Tibial artery (tissue), 4 donors: ENCODE results near the gene P2RX1.
"Not testable (repeated sequence)": the region's sequence is repeated elsewhere in the genome, so short reads cannot be mapped to it uniquely, and the experiment has no call there.

Experiments
- DNase-seq, 2 donors: peaks; one replicate each; pipeline ENCODE4 v3.0.0-alpha.2; 2019
- H3K27ac ChIP-seq, 2 donors: fragments of 200-600 bp; sonication (generic) in 1 of 2; 1 replicate in 1 of 2; 2 replicates in 1 of 2; pipeline ENCODE4 v1.5.1; 2018 to 2019; ENCODE audit warnings: mild to moderate bottlenecking in 1 of 2
- H3K27me3 ChIP-seq, 2 donors: fragments of 200-600 bp; sonication (generic) in 1 of 2; one replicate each; pipeline versions ENCODE4 v1.5.1 to v1.6.0; 2016 to 2019
- H3K36me3 ChIP-seq, 3 donors: fragments of 200-600 bp; sonication (generic) in 2 of 3; one replicate each; pipeline ENCODE4 v1.5.1; 2016 to 2019; ENCODE audit warnings: mild to moderate bottlenecking in 2 of 3
- H3K4me1 ChIP-seq, 4 donors: fragments of 200-600 bp; sonication (generic) in 2 of 4; 1 replicate in 3 of 4; 2 replicates in 1 of 4; pipeline ENCODE4 v1.5.1; 2016 to 2019
- H3K4me3 ChIP-seq, 2 donors: fragments of 200-600 bp; sonication (generic) in 1 of 2; 1 replicate in 1 of 2; 2 replicates in 1 of 2; pipeline ENCODE4 v1.5.1; 2018 to 2019; ENCODE audit warnings: mild to moderate bottlenecking in 2 of 2
- H3K9me3 ChIP-seq, 3 donors: fragments of 200-600 bp; sonication (generic) in 1 of 3; one replicate each; pipeline ENCODE4 v1.5.1; 2016 to 2019
- intact Hi-C: fragments of 100-400 bp; cut with DNase I; formaldehyde crosslinking; loops from one replicate; pipeline ENCODE4 v1.15.0; 2023; ENCODE audit warnings: low total_unique reads
- TF ChIP-seq, protein P1 (sequence below), 2 experiments: fragments of 200-600 bp in 1 of 2; fragments of 450-650 bp in 1 of 2; IDR thresholded peaks; one replicate each; pipeline ENCODE4 v1.5.1; 2017 to 2019; ENCODE audit warnings: antibody characterized with exemption in 2 of 2, mild to moderate bottlenecking in 1 of 2, moderate library complexity in 1 of 2

Gene P2RX1

DNA sequence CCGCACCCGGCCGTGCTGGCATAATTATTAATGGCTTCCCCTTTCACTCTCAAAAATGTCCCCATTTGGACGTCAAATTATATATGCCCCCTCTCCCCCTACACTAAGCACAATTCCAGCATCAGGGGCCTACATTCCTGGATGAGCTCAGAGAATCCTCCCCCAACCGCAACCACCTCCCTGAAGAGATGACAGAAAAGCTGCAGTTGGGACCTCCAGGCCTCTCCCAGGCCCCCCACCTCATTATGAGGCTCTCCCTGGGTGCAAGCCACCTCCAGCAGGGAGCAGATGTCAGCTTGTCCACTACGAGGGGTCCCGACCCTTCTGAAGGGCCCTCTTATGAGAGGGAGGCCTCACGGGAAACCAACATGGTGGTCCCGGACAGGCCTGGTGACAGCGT, 51.7 kb downstream of the P2RX1 start:
- H3K36me3 ChIP-seq: peaks cover 11 to 64% (median 29%) of the 10 kb centered on the region in 3 donors
- H3K4me1 ChIP-seq: peaks cover 0 to 12% (median 7%) of the 10 kb centered on the region in 4 donors
- TF ChIP-seq, protein P1, sequence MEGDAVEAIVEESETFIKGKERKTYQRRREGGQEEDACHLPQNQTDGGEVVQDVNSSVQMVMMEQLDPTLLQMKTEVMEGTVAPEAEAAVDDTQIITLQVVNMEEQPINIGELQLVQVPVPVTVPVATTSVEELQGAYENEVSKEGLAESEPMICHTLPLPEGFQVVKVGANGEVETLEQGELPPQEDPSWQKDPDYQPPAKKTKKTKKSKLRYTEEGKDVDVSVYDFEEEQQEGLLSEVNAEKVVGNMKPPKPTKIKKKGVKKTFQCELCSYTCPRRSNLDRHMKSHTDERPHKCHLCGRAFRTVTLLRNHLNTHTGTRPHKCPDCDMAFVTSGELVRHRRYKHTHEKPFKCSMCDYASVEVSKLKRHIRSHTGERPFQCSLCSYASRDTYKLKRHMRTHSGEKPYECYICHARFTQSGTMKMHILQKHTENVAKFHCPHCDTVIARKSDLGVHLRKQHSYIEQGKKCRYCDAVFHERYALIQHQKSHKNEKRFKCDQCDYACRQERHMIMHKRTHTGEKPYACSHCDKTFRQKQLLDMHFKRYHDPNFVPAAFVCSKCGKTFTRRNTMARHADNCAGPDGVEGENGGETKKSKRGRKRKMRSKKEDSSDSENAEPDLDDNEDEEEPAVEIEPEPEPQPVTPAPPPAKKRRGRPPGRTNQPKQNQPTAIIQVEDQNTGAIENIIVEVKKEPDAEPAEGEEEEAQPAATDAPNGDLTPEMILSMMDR (IDR thresholded peaks at IDR 0.05): no peak
- H3K27ac ChIP-seq: peak overlapping the region; percentile 13 to 44
- H3K9me3 ChIP-seq: no peaks in the 10 kb centered on the region
- intact Hi-C loops: loop anchor here (5.0 kb wide), 1 partner anchor 143 kb away; no protein-coding TSS in a partner anchor
- no peaks in the 10 kb centered on the region for H3K27me3 ChIP-seq
- no peak overlapping the region for H3K4me3 ChIP-seq
- no peak for DNase-seq

DNA sequence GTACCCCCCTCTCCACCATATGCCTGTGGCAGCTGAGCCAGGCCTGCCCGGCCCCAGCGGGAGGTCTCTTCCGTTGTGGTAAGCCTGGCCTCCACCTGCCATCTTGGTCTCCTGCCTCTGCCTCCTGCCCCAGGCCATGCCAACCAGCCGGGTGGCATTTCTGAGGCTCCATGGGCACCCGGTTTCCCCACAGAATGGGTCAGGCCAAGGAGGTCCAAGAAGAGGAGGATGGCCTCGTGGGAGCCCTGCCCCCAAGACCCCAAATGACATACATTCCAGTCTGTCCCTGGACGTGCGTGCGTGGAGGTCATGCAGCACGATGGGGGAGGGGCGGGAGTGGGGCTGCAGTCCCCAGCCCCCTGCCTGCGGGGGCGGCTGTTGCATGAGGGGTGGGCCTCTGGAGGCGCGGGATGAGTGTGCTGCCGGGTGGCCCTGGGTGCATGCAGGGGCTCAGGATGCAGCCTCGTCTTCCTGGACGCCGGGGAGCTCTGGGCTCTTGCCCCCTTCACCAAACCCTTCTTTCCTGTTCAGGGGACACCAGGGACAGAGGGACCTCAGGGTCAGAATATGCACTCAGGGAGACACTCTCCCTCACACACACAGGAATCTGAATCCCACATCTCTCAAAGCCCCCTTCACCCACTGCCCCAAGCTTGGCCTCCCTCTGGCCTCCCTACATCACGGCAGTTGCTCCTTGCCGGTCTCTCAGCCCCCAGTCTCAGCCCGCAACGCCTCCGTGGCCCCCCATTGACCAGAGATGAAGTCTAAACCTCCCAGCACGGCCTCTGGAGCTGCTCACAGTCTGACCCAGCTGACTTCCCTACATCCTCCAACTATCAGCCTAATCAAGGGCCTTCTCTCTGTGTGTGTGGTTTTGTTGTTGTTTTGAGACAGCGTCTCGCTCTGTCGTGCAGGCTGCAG, 54.2 kb downstream of the P2RX1 start:
- no peak for DNase-seq
- Histone ChIP-seq H3K4me3 (no peak overlapping the region), H3K4me1 (peaks cover 0 to 12% (median 7%) of the 10 kb centered on the region in 4 donors), H3K9me3 (no peaks in the 10 kb centered on the region), H3K27me3 (no peaks in the 10 kb centered on the region), H3K27ac (no peak overlapping the region), H3K36me3 (peaks cover 8 to 43% (median 25%) of the 10 kb centered on the region in 3 donors)
- intact Hi-C loops: loop anchor here (5.0 kb wide), 1 partner anchor 145 kb away; no protein-coding TSS in a partner anchor
- TF ChIP-seq, protein P1 (IDR thresholded peaks at IDR 0.05): no peak

DNA sequence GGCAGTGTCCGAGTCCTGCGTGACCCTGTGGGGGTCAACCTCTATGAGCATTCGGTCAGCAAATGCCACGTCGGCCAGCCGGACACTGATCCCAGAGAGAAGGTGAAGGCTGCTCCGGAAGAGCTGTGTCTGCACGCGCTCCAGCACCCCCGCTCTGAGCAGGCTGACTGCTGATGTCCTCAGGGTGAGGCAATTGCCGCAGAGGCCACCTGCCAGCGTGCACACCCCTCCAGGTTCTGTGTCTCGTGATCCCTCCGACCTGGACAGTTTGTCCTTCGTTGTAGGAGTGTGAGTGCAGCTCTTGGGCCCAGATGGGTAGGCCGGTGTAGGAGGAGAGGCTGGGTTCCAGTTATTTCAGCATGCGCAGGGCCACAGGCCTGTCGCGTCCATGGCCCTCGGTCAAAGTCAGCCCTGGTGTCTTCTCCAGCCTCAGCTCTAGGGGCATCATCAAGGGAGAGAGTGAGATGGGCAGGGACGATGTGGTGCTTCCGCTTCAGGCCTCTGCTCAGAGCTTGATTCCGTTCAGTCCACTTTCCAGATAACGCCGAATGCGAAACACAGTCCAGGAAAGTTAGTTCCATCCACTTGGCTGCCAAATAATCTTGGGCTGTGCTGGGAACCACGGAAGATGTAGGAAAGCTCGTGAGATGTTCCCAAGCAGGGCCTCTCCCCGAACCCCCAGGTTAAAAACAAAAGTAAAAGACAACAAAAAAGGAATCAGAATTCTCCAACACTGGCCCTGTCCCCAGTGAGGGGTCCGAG, 55.1 kb downstream of the P2RX1 start:
- peaks cover 8 to 43% (median 25%) of the 10 kb centered on the region in 3 donors for H3K36me3 ChIP-seq
- H3K4me3 ChIP-seq: no peak overlapping the region
- TF ChIP-seq, protein P1 (IDR thresholded peaks at IDR 0.05): no peak
- H3K27ac ChIP-seq: no peak overlapping the region
- H3K9me3 ChIP-seq: no peaks in the 10 kb centered on the region
- intact Hi-C loops: loop anchor here (5.0 kb wide), 1 partner anchor 146 kb away; no protein-coding TSS in a partner anchor
- no peak for DNase-seq
- H3K27me3 ChIP-seq: no peaks in the 10 kb centered on the region
- peaks cover 0 to 12% (median 7%) of the 10 kb centered on the region in 4 donors for H3K4me1 ChIP-seq

DNA sequence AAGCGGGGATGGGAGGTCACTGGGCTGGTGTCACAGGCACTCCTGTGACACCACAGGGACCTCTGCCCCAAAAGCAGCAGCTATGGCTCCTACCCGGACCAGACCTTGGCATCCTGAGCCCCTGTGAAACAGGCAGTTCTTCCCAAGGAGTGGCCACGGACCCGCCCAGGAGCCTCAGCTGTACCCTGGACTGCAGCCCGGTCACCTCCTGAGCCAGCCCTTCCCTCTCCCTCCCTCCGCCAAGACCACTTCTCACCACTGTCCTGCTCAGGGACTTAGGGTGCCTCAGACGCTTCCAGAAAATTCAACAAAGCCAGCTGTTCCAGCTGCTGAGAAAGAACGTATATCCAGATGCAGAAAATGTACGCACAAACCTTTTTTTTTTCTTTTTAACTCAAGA, 56.3 kb downstream of the P2RX1 start:
- Histone ChIP-seq H3K36me3 (peaks cover 8 to 32% (median 25%) of the 10 kb centered on the region in 3 donors), H3K9me3 (no peaks in the 10 kb centered on the region), H3K4me3 (no peak overlapping the region), H3K27ac (no peak overlapping the region), H3K4me1 (peaks cover 0 to 5% (median 3%) of the 10 kb centered on the region in 4 donors), H3K27me3 (no peaks in the 10 kb centered on the region)
- DNase-seq: no peak
- TF ChIP-seq, protein P1 (IDR thresholded peaks at IDR 0.05): no peak
- intact Hi-C loops: loop anchor here (5.0 kb wide), 1 partner anchor 147 kb away; no protein-coding TSS in a partner anchor

DNA sequence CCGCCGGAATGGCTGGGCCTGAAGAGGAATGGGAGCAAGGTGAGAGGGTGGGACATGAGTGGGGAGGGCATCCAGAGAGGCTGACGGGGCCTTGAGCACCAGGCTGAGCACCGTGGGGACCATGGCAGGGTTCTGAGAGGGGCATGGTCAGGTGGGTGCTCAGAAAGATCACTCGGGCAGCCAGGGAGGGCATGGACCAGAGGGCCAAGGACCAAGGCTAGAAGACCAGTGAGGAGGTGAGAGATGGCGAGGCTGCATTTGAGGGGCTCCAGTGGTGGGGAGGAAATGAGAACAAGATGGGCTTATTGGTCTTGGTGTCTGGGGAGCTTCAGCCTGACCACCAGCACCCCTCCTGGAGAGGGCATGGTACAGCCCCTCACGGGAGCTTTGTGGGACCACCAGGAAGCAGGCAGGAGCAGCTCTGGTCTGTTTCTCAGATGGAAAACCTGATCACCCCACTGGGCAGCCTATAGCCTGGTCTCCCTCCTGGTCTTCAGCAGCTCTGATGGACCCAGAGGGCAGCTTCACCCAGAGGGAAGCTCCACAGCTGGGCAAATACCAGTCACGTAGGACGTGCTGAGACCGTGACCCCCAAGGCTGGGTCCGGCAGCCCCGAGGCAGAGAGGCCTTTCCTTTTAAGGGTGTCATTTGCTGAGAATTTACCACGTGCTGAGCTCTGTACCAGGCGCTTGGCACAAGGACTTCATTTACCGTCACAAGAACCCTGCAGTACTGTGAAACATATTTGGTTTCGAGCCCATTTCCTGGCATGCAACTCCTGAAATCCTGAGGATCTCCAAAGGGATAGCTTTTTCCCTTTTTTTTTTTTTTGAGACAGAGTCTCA, 58.8 kb downstream of the P2RX1 start:
- TF ChIP-seq, protein P1 (IDR thresholded peaks at IDR 0.05): no peak
- Histone ChIP-seq H3K27me3 (no peaks in the 10 kb centered on the region), H3K4me1 (no peaks in the 10 kb centered on the region), H3K4me3 (no peak overlapping the region), H3K27ac (no peak overlapping the region), H3K36me3 (peaks cover 8 to 29% (median 25%) of the 10 kb centered on the region in 3 donors), H3K9me3 (no peaks in the 10 kb centered on the region)
- intact Hi-C loops: no loop called here
- DNase-seq: no peak

DNA sequence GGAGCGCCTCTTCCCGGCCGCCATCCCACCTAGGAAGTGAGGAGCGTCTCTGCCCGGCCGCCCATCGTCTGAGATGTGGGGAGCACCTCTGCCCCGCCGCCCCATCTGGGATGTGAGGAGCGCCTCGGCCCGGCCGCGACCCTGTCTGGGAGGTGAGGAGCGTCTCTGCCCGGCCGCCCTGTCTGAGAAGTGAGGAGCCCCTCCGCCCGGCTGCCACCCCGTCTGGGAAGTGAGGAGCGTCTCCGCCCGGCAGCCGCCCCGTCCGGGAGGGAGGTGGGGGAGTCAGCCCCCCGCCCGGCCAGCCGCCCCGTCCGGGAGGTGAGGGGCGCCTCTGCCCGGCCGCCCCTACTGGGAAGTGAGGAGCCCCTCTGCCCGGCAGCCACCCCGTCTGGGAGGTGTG, 62.1 kb downstream of the P2RX1 start:
- intact Hi-C loops: not testable (repeated sequence)

More for the DNA sequence above, 62.1 kb downstream of the P2RX1 start:
- H3K4me3 ChIP-seq, H3K27me3 ChIP-seq, H3K27ac ChIP-seq, H3K9me3 ChIP-seq, H3K4me1 ChIP-seq, H3K36me3 ChIP-seq: not testable (repeated sequence)
- DNase-seq: peak in 1 of 2 donors; percentile 23
